ENCODE results near the gene CLASP1.

GRCh38 chr2:121372721-121373353 is 276.4 kb downstream of the CLASP1 start:
- TF ChIP-seq, protein P1, sequence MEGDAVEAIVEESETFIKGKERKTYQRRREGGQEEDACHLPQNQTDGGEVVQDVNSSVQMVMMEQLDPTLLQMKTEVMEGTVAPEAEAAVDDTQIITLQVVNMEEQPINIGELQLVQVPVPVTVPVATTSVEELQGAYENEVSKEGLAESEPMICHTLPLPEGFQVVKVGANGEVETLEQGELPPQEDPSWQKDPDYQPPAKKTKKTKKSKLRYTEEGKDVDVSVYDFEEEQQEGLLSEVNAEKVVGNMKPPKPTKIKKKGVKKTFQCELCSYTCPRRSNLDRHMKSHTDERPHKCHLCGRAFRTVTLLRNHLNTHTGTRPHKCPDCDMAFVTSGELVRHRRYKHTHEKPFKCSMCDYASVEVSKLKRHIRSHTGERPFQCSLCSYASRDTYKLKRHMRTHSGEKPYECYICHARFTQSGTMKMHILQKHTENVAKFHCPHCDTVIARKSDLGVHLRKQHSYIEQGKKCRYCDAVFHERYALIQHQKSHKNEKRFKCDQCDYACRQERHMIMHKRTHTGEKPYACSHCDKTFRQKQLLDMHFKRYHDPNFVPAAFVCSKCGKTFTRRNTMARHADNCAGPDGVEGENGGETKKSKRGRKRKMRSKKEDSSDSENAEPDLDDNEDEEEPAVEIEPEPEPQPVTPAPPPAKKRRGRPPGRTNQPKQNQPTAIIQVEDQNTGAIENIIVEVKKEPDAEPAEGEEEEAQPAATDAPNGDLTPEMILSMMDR (IDR thresholded peaks at IDR 0.05): no peak
- no peak for TF ChIP-seq POLR2A (IDR thresholded peaks at IDR 0.05)

Data from heart left ventricle (tissue), 13 donors.